Tibial nerve (tissue), 3 donors: Measurements from ENCODE around the gene WAPL.

Experiments used
- CTCF ChIP-seq, 5 experiments: fragments of 200-600 bp in 3 of 5; fragments of 450-650 bp in 2 of 5; sonication (generic) in 3 of 5; IDR thresholded peaks; one replicate each; pipeline ENCODE4 v1.5.1; 2016 to 2019; ENCODE audit warnings: antibody characterized with exemption in 5 of 5, mild to moderate bottlenecking in 3 of 5, moderate library complexity in 2 of 5
- POLR2A ChIP-seq, 2 donors: fragments of 450-650 bp; IDR thresholded peaks; one replicate each; pipeline ENCODE4 v1.6.1; 2017; ENCODE audit warnings: antibody characterized with exemption in 2 of 2, mild to moderate bottlenecking in 2 of 2, moderate library complexity in 2 of 2

- TF ChIP-seq CTCF (IDR thresholded peaks at IDR 0.05), result no peak
- no peak for TF ChIP-seq POLR2A (IDR thresholded peaks at IDR 0.05)
These were observed 83.4 kb downstream of the WAPL start for GRCh38 chr10:86438091-86438749.
